ENCODE data around the gene PSPN. TPM values are rescaled to one million over a fixed set of nuclear protein-coding genes. Genes with fewer than 3 reads are reported as not detected.
A peak's percentile ranks its signal among the peaks of the same experiment; 100 is the strongest.
"Not testable (repeated sequence)": the region's sequence is repeated elsewhere in the genome, so short reads cannot be mapped to it uniquely, and the experiment has no call there.

Gene PSPN
- total and polyA plus RNA-seq, 9 of the 15 experiments (the other 6 are each of a cell fraction or from before 2014, with no cell fraction given): 0.21 to 1.1 (median 0.58) TPM

DNA sequence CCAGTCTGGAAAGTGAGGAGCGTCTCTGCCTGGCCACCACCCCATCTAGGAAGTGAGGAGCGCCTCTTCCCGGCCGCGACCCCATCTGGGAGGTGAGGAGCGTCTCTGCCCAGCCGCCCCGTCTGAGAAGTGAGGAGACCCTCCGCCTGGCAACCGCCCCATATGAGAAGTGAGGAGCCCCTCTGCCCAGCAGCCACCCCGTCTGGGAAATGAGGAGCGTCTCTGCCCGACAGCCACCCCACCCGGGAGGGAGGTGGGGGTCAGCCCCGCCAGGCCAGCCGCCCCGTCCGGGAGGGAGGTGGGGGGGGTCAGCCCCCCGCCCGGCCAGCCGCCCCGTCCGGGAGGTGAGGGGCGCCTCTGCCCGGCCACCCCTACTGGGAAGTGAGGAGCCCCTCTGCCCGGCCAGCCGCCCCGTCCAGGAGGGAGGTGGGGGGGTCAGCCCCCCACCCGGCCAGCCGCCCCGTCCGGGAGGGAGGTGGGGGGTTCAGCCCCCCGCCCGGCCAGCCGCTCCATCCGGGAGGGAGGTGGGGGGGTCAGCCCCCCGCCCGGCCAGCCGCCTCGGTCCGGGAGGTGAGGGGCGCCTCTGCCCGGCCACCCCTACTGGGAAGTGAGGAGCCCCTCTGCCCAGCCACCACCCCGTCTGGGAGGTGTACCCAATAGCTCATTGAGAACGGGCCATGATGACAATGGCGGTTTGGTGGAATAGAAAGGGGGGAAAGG lies 20.3 kb downstream of the PSPN start:
- in situ Hi-C loops (cut with MboI); H3K27me3 ChIP-seq (ENCODE audit: control insufficient read depth in 2 of 2, insufficient read depth in 2 of 2, low read length in 2 of 2); H3K9ac ChIP-seq (ENCODE audit: insufficient read depth in 1 of 2, low read depth in 2 of 2, low read length in 2 of 2); H3K4me2 ChIP-seq (ENCODE audit: insufficient read depth, low read length); H3K79me2 ChIP-seq (ENCODE audit: control insufficient read depth, insufficient read depth, low read length); H3K27ac ChIP-seq (ENCODE audit: extremely low read depth, low read depth, low read length); H3K36me3 ChIP-seq (ENCODE audit: control insufficient read depth, insufficient read depth, low read length); H4K20me1 ChIP-seq (replicated peaks; ENCODE audit: control insufficient read depth, insufficient read depth, low read length); H3K4me3 ChIP-seq; BruUV-seq (replicated peaks); DNase-seq (ENCODE audit: extremely low read depth in 1 of 4, low spot score in 3 of 4); H3K9me1 ChIP-seq (ENCODE audit: control insufficient read depth, insufficient read depth, low read length); intact Hi-C loops (cut with micrococcal nuclease); H2AFZ ChIP-seq (ENCODE audit: low read depth, low read length); FAIRE-seq; H3K9me3 ChIP-seq (replicated peaks; ENCODE audit: control insufficient read depth, insufficient read depth, low read depth, low read length); POLR2A ChIA-PET; CTCF ChIA-PET (ENCODE audit: low intra/inter-chr PET ratio); ATAC-seq: not testable (repeated sequence)
- 61% methylated on average over 10 of the region's 46 CpGs for WGBS (ENCODE audit: insufficient coverage, low coverage, missing lambda C conversion rate)
- H3K4me1 ChIP-seq (replicated peaks in 1 of 2; ENCODE audit: control insufficient read depth in 2 of 2, insufficient read depth in 2 of 2, low read length in 2 of 2): peaks cover 6 to 13% of the 10 kb centered on the region in 2 experiments; a peak in 4 of 5 replicates

GRCh38 chr19:6354098-6354674 lies 21.5 kb downstream of the PSPN start:
- Histone ChIP-seq H3K9ac (ENCODE audit: insufficient read depth in 1 of 2, low read depth in 2 of 2, low read length in 2 of 2) (no peak overlapping the region), H2AFZ (ENCODE audit: low read depth, low read length) (no peak overlapping the region), H3K9me1 (ENCODE audit: control insufficient read depth, insufficient read depth, low read length) (no peaks in the 10 kb centered on the region), H3K27me3 (ENCODE audit: control insufficient read depth in 2 of 2, insufficient read depth in 2 of 2, low read length in 2 of 2) (peaks cover 2 to 9% of the 10 kb centered on the region in 2 experiments; a peak in 4 of 5 replicates), H3K4me3 (no peak overlapping the region), H3K9me3 (replicated peaks; ENCODE audit: control insufficient read depth, insufficient read depth, low read depth, low read length) (peaks cover 4% of the 10 kb centered on the region; the same call in 1 of the 2 replicates), H3K79me2 (ENCODE audit: control insufficient read depth, insufficient read depth, low read length) (no peaks in the 10 kb centered on the region), H4K20me1 (replicated peaks; ENCODE audit: control insufficient read depth, insufficient read depth, low read length) (no peaks in the 10 kb centered on the region), H3K27ac (ENCODE audit: extremely low read depth, low read depth, low read length) (no peak overlapping the region), H3K4me1 (replicated peaks in 1 of 2; ENCODE audit: control insufficient read depth in 2 of 2, insufficient read depth in 2 of 2, low read length in 2 of 2) (peaks cover 6 to 13% of the 10 kb centered on the region in 2 experiments; a peak in 4 of 5 replicates), H3K36me3 (ENCODE audit: control insufficient read depth, insufficient read depth, low read length) (no peaks in the 10 kb centered on the region), H3K4me2 (ENCODE audit: insufficient read depth, low read length) (no peak overlapping the region)
- ATAC-seq: no peak
- ChIA-PET POLR2A (no interaction called here), CTCF (ENCODE audit: low intra/inter-chr PET ratio) (interaction anchor here (1.0 kb wide), 1 partner anchor 136 kb away, joined by 5 read pairs; no protein-coding TSS in a partner anchor)
- intact Hi-C loops (cut with micrococcal nuclease): no loop called here
- in situ Hi-C loops (cut with MboI): no loop called here
- FAIRE-seq: no peak
- peak in 1 of 4 experiments; percentile 33 for DNase-seq (ENCODE audit: extremely low read depth in 1 of 4, low spot score in 3 of 4)
- no TSS peak for BruUV-seq (replicated peaks)
- TF ChIP-seq CTCFL (IDR thresholded peaks at IDR 0.05; ENCODE audit: borderline replicate concordance, insufficient read depth, low read depth, low read length, poor library complexity, severe bottlenecking) (peak; percentile 5), ZC3H4 (CRISPR knock-in tag; IDR thresholded peaks at IDR 0.05; ENCODE audit: borderline replicate concordance) (no peak), SMARCA5 (IDR thresholded peaks at IDR 0.05) (no peak), ASH1L (IDR thresholded peaks at IDR 0.05; ENCODE audit: borderline replicate concordance, low read depth, partially characterized antibody) (no peak), ZNF384 (IDR thresholded peaks at IDR 0.05; ENCODE audit: low read depth, low read length) (peak; percentile 37; the same call in 1 of the 2 replicates)
- TF ChIP-seq, protein P1, sequence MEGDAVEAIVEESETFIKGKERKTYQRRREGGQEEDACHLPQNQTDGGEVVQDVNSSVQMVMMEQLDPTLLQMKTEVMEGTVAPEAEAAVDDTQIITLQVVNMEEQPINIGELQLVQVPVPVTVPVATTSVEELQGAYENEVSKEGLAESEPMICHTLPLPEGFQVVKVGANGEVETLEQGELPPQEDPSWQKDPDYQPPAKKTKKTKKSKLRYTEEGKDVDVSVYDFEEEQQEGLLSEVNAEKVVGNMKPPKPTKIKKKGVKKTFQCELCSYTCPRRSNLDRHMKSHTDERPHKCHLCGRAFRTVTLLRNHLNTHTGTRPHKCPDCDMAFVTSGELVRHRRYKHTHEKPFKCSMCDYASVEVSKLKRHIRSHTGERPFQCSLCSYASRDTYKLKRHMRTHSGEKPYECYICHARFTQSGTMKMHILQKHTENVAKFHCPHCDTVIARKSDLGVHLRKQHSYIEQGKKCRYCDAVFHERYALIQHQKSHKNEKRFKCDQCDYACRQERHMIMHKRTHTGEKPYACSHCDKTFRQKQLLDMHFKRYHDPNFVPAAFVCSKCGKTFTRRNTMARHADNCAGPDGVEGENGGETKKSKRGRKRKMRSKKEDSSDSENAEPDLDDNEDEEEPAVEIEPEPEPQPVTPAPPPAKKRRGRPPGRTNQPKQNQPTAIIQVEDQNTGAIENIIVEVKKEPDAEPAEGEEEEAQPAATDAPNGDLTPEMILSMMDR (IDR thresholded peaks at IDR 0.05 in 2 of 3, conservative IDR thresholded peaks at IDR 0.05 in 1 of 3; ENCODE audit: insufficient read depth in 2 of 3, low read depth in 1 of 3, low read length in 3 of 3): peak in 2 of 3 experiments; percentile 40 to 47; a peak in 3 of 6 replicates
- WGBS (ENCODE audit: insufficient coverage, low coverage, missing lambda C conversion rate): 22% methylated on average over 4 of the region's 4 CpGs
